Thyroid gland (tissue), 4 donors: Measurements from ENCODE around the gene MYO1E.

Experiments
- POLR2A ChIP-seq, 2 donors: fragments of 450-650 bp; IDR thresholded peaks; one replicate each; pipeline ENCODE4 v1.6.1; 2017; ENCODE audit warnings: antibody characterized with exemption in 2 of 2, mild to moderate bottlenecking in 2 of 2, moderate library complexity in 1 of 2
- TF ChIP-seq, protein P1 (sequence below), 6 experiments: fragments of 200-600 bp in 3 of 6; fragments of 450-650 bp in 3 of 6; sonication (generic) in 3 of 6; IDR thresholded peaks; one replicate each; pipeline ENCODE4 v1.5.1; 2016 to 2019; ENCODE audit warnings: antibody characterized with exemption in 6 of 6, mild to moderate bottlenecking in 2 of 6, inconsistent platforms in 1 of 6, moderate library complexity in 1 of 6

DNA sequence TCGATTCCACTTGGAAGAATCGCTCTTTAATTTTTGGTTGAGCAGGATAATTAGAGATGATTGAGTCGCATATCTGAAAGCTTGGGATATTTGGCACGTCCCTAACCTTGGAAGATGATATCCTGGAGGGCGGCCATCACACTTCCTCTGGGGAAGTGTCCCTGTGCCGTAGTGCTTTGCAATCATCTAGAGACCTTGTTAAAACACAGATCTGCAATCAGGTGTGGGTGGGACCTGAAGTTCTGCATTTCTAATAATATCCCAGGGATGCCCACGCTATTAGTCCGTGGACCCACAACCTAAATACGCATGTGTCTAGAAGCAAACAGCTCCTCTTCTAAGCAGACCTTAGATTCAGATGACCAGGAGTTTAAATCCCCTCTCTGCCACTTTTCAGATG is 20.5 kb downstream of the MYO1E start:
- TF ChIP-seq, protein P1, sequence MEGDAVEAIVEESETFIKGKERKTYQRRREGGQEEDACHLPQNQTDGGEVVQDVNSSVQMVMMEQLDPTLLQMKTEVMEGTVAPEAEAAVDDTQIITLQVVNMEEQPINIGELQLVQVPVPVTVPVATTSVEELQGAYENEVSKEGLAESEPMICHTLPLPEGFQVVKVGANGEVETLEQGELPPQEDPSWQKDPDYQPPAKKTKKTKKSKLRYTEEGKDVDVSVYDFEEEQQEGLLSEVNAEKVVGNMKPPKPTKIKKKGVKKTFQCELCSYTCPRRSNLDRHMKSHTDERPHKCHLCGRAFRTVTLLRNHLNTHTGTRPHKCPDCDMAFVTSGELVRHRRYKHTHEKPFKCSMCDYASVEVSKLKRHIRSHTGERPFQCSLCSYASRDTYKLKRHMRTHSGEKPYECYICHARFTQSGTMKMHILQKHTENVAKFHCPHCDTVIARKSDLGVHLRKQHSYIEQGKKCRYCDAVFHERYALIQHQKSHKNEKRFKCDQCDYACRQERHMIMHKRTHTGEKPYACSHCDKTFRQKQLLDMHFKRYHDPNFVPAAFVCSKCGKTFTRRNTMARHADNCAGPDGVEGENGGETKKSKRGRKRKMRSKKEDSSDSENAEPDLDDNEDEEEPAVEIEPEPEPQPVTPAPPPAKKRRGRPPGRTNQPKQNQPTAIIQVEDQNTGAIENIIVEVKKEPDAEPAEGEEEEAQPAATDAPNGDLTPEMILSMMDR (IDR thresholded peaks at IDR 0.05): no peak
- no peak for TF ChIP-seq POLR2A (IDR thresholded peaks at IDR 0.05)
